BLaER1 treated with 17β-estradiol and CSF1 and Interleukin-3, amounts not matched to agents 10 nM and 100 nM (cell line): ENCODE data around the gene PTGDR2.

Experiments used
- H3K27ac ChIP-seq, 11 experiments: shearing (Covaris generic); formaldehyde crosslinking; 2 replicates each; pipeline ENCODE4 v1.8.1; 2022
- H3K27me3 ChIP-seq, 11 experiments: shearing (Covaris generic); formaldehyde crosslinking; 2 replicates each; pipeline ENCODE4 v1.8.1; 2022
- H3K36me3 ChIP-seq, 11 experiments: shearing (Covaris generic); formaldehyde crosslinking; 2 replicates each; pipeline ENCODE4 v1.8.1; 2022
- H3K4me1 ChIP-seq, 10 experiments: shearing (Covaris generic); formaldehyde crosslinking; 2 replicates each; pipeline ENCODE4 v1.8.1; 2022
- H3K4me2 ChIP-seq, 11 experiments: shearing (Covaris generic); formaldehyde crosslinking; 2 replicates each; pipeline ENCODE4 v1.8.1; 2022
- H3K4me3 ChIP-seq, 10 experiments: shearing (Covaris generic); formaldehyde crosslinking; 2 replicates each; pipeline ENCODE4 v1.8.1; 2022
- H3K9ac ChIP-seq, 11 experiments: shearing (Covaris generic); formaldehyde crosslinking; 2 replicates each; pipeline ENCODE4 v1.8.1; 2022
- H3K9me3 ChIP-seq, 11 experiments: shearing (Covaris generic); formaldehyde crosslinking; replicated peaks in 1 of 11; 2 replicates each; pipeline ENCODE4 v1.8.1; 2022
- H4K20me1 ChIP-seq, 11 experiments: shearing (Covaris generic); formaldehyde crosslinking; 2 replicates each; pipeline ENCODE4 v1.8.1; 2022
- Cebpa-rat ChIP-seq, 11 experiments: shearing (Covaris generic); IDR thresholded peaks; 2 replicates each; pipeline ENCODE4 v1.8.1; 2022

The PTGDR2 gene

GRCh38 chr11:60895687-60896086, 39.9 kb upstream of the PTGDR2 start:
- no peak for TF ChIP-seq Cebpa-rat (IDR thresholded peaks at IDR 0.05)
- Histone ChIP-seq H3K27me3 (no peaks in the 10 kb centered on the region), H4K20me1 (peaks cover 0 to 81% (median 43%) of the 10 kb centered on the region in 11 experiments; a peak in 18 of 22 replicates), H3K4me2 (peak overlapping the region in 2 of 11 experiments; percentile 6 to 8; a peak in 3 of 22 replicates), H3K9ac (no peak overlapping the region; a peak in 1 of 22 replicates), H3K9me3 (no peaks in the 10 kb centered on the region), H3K36me3 (peaks cover 85 to 99% (median 97%) of the 10 kb centered on the region in 11 experiments), H3K27ac (no peak overlapping the region), H3K4me3 (no peak overlapping the region), H3K4me1 (peaks cover 0 to 19% (median 2%) of the 10 kb centered on the region in 10 experiments; a peak in 6 of 20 replicates)

DNA sequence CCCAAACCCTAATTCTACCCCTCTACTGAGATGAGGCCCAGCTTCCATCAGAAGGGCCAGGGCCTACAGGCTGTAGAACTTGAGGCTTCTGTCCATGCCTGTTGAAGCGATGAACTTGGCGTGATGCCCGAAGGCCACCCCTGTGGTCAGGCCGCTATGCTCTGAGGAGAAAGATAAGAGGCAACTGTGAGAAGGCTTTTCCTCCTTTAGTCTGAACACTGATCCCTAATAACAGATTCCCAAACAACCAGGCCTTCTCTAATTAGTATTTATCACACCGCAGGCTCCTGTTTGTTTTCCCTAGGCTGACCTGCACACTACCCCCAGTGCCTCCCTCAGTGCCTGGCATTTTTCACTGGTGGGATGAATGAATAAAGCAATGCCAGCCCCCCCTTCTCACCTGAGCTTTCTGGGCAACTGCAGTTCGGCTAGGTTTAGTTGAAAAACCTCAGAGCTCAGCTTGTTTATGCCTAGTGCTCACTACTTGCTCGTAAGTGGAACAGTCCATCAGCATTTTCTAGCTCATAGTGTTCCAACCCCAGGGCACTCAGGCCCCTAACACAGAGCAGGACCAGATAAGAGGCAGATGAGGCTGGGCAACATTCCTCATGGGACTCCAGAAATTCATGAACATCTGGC, 35.5 kb upstream of the PTGDR2 start:
- H3K36me3 ChIP-seq, result peaks cover 47 to 76% (median 67%) of the 10 kb centered on the region in 11 experiments
- no peak overlapping the region for H3K4me2 ChIP-seq
- no peak overlapping the region for H3K4me3 ChIP-seq
- no peaks in the 10 kb centered on the region for H3K9me3 ChIP-seq
- no peak overlapping the region for H3K27ac ChIP-seq
- peaks cover 0 to 60% (median 24%) of the 10 kb centered on the region in 11 experiments; a peak in 13 of 22 replicates for H4K20me1 ChIP-seq
- no peak for TF ChIP-seq Cebpa-rat (IDR thresholded peaks at IDR 0.05)
- peaks cover 0 to 18% (median 0%) of the 10 kb centered on the region in 10 experiments; a peak in 5 of 20 replicates for H3K4me1 ChIP-seq
- no peaks in the 10 kb centered on the region for H3K27me3 ChIP-seq
- H3K9ac ChIP-seq, result peak overlapping the region in 3 of 11 experiments; percentile 5 to 50 (median 18); a peak in 2 of 22 replicates

DNA sequence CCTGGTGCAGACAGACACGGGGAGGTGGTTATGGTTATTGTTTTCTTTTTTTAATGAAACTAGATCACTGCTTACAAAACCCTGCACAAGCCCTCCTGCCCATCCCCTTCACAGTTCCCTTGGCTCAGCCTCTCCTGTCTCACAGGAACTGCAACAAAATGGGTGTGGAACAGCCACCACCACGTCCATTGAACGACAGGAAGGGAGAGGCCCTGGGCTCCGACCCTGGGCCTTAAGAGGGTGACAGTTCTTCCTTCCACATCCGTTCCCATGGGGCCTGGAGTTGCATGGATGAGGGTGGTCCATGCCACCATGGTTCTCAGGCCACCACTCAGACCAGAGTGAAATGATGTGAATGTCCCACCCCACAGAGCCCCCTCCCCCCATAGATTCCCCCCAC, 34.9 kb upstream of the PTGDR2 start:
- Histone ChIP-seq H3K27ac (no peak overlapping the region), H3K4me3 (no peak overlapping the region), H3K9ac (no peak overlapping the region), H3K36me3 (peaks cover 42 to 71% (median 62%) of the 10 kb centered on the region in 11 experiments), H3K9me3 (no peaks in the 10 kb centered on the region), H3K4me1 (peaks cover 0 to 12% (median 0%) of the 10 kb centered on the region in 10 experiments; a peak in 5 of 20 replicates), H4K20me1 (peaks cover 0 to 55% (median 24%) of the 10 kb centered on the region in 11 experiments; a peak in 12 of 22 replicates), H3K27me3 (no peaks in the 10 kb centered on the region), H3K4me2 (no peak overlapping the region)
- TF ChIP-seq Cebpa-rat (IDR thresholded peaks at IDR 0.05), result no peak

DNA sequence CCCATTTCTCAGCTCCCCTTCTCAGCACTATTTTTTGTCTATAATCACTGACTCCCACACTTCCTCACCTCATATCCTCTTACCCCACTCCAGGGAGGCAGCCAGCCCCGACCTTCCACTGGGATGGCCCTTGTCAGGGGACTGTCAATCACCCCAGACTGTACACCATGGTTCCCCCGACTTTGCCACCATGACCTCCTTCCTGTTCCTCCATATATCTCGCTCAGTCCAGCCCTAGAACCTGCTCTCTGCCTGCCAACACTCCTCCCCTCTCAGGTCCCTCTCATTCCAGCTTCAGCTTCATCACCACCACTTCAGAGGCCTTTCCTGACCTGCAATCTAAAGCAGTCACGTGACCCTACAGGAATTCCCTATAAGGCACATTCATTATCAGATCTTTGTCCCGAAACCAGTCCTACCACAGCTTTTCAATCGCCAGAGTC, 34.1 kb upstream of the PTGDR2 start:
- Histone ChIP-seq H3K36me3 (peaks cover 34 to 63% (median 54%) of the 10 kb centered on the region in 11 experiments), H3K27me3 (no peaks in the 10 kb centered on the region), H3K27ac (no peak overlapping the region), H3K4me2 (no peak overlapping the region), H3K4me1 (peaks cover 0 to 7% (median 0%) of the 10 kb centered on the region in 10 experiments; a peak in 3 of 20 replicates), H3K9ac (no peak overlapping the region), H3K9me3 (no peaks in the 10 kb centered on the region), H4K20me1 (peaks cover 0 to 49% (median 24%) of the 10 kb centered on the region in 11 experiments; a peak in 12 of 22 replicates), H3K4me3 (no peak overlapping the region)
- TF ChIP-seq Cebpa-rat (IDR thresholded peaks at IDR 0.05), result no peak

GRCh38 chr11:60887556-60887955, 31.8 kb upstream of the PTGDR2 start:
- no peak overlapping the region for H3K4me3 ChIP-seq
- no peak for TF ChIP-seq Cebpa-rat (IDR thresholded peaks at IDR 0.05)
- no peak overlapping the region for H3K27ac ChIP-seq
- H4K20me1 ChIP-seq, result peaks cover 0 to 27% (median 18%) of the 10 kb centered on the region in 11 experiments; a peak in 12 of 22 replicates
- H3K4me1 ChIP-seq, result peaks cover 0 to 8% (median 0%) of the 10 kb centered on the region in 10 experiments; a peak in 3 of 20 replicates
- peaks cover 19 to 40% (median 31%) of the 10 kb centered on the region in 11 experiments; a peak in 20 of 22 replicates for H3K36me3 ChIP-seq
- H3K4me2 ChIP-seq, result no peak overlapping the region
- H3K27me3 ChIP-seq, result no peaks in the 10 kb centered on the region
- no peaks in the 10 kb centered on the region for H3K9me3 ChIP-seq
- H3K9ac ChIP-seq, result no peak overlapping the region

GRCh38 chr11:60880643-60881282, 25.0 kb upstream of the PTGDR2 start:
- Histone ChIP-seq H3K27me3 (no peaks in the 10 kb centered on the region), H4K20me1 (peaks cover 0 to 7% (median 0%) of the 10 kb centered on the region in 11 experiments; a peak in 3 of 22 replicates), H3K9ac (peak overlapping the region in 1 of 11 experiments; percentile 17; a peak in 1 of 22 replicates), H3K4me2 (no peak overlapping the region), H3K27ac (no peak overlapping the region), H3K4me3 (no peak overlapping the region), H3K36me3 (peaks cover 13 to 57% (median 33%) of the 10 kb centered on the region in 11 experiments), H3K9me3 (no peaks in the 10 kb centered on the region), H3K4me1 (peaks cover 0 to 12% (median 6%) of the 10 kb centered on the region in 10 experiments; a peak in 8 of 20 replicates)
- no peak for TF ChIP-seq Cebpa-rat (IDR thresholded peaks at IDR 0.05)

DNA sequence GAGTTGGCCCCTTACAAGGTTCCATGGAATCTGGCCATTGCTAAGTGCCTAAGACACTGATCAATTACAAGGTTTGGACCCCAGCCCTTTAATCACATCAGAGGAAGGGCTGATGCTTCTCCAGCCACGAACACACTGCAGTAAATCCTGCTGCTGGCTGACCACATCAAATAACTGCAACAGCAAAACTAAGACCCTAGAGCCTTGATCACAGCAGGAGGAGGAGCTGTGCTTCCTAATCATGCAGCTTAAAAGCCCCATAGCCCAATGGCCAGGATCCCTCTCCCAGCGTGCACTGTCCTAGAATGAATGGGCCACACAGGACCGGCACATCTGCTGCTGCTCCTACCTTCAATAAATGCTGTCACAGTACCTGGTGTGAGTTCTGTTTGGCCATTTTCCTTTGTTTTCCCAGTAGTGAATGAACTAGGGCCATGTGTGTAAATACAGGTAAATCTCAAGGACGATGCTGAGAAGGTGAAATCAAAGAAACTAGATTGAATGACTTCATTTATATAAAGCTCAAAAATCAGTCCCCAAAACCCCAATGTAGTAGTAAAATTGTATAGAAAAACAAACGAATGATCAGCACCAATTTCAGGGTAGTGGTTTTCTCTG, 24.3 kb upstream of the PTGDR2 start:
- Histone ChIP-seq H3K4me2 (peak overlapping the region in 2 of 11 experiments; percentile 16 to 38; a peak in 3 of 22 replicates), H3K4me1 (peaks cover 0 to 12% (median 6%) of the 10 kb centered on the region in 10 experiments; a peak in 8 of 20 replicates), H3K4me3 (no peak overlapping the region), H3K27me3 (no peaks in the 10 kb centered on the region), H3K36me3 (peaks cover 13 to 62% (median 33%) of the 10 kb centered on the region in 11 experiments), H3K9me3 (no peaks in the 10 kb centered on the region), H3K27ac (no peak overlapping the region), H4K20me1 (peaks cover 0 to 7% (median 0%) of the 10 kb centered on the region in 11 experiments; a peak in 3 of 22 replicates), H3K9ac (0 out of 22 replicates have a peak overlapping the region, but pooled peaks of 1 of the 11 experiments have one; percentile 26)
- no peak for TF ChIP-seq Cebpa-rat (IDR thresholded peaks at IDR 0.05)

DNA sequence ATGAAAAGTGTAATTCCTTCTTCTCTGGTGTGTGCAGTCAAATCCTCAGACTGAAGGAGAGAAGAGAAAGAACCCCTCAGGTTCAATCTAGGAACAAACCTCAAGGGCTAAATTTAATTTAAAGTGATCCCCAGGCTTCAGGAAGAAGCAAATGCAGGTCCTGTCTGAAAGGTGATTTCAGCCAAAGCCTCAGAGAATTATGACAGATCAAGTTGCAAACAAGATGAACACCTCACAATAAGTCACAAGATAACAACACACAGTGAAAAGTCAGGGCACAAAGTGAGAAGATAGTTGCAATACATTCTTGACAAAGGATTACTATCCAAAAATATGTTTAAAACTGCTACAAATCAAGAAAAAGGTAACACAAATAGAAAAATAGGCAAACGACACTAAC, 23.4 kb upstream of the PTGDR2 start:
- H3K27me3 ChIP-seq, result no peaks in the 10 kb centered on the region
- H3K4me1 ChIP-seq, result peaks cover 0 to 12% (median 6%) of the 10 kb centered on the region in 10 experiments; a peak in 9 of 20 replicates
- TF ChIP-seq Cebpa-rat (IDR thresholded peaks at IDR 0.05), result no peak
- no peak overlapping the region for H3K4me2 ChIP-seq
- peaks cover 13 to 70% (median 33%) of the 10 kb centered on the region in 11 experiments for H3K36me3 ChIP-seq
- H4K20me1 ChIP-seq, result peaks cover 0 to 7% (median 0%) of the 10 kb centered on the region in 11 experiments; a peak in 3 of 22 replicates
- no peak overlapping the region for H3K4me3 ChIP-seq
- no peak overlapping the region for H3K27ac ChIP-seq
- no peak overlapping the region for H3K9ac ChIP-seq
- no peaks in the 10 kb centered on the region for H3K9me3 ChIP-seq
